ENCODE results near the gene APOC4.

The APOC4 gene

DNA sequence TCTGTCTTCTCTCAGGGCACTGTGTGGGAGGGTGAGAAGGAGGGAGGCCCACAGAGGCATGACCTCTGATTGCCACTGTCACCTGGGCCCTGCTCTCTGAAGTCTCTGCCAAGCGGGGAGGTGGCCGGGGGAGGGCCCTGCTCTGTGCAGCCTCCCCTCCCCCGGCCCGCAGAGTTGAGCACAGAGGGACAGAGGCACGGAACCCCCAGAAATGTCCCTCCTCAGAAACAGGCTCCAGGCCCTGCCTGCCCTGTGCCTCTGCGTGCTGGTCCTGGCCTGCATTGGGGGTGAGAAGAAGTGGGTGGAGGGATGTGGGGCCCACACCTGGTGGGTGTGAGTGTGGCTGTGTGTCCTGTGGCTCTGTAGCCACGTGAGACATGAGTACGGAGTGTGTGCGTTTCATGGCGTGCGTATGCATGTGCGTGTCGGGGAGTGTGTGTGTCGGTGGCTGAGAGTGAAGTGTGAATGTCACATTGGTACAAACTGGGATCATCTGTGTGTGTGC, at the start of gene APOC4:
APOC4 (plus strand) TSS at position 171 of the 505 bp plus-strand sequence; CDS start at position 212, 41 bp downstream.
- TF ChIP-seq GATA2 (IDR thresholded peaks at IDR 0.05; ENCODE audit: low read depth, low read length) (no peak), GATA3 (IDR thresholded peaks at IDR 0.05; ENCODE audit: low read depth, low read length) (no peak)

DNA sequence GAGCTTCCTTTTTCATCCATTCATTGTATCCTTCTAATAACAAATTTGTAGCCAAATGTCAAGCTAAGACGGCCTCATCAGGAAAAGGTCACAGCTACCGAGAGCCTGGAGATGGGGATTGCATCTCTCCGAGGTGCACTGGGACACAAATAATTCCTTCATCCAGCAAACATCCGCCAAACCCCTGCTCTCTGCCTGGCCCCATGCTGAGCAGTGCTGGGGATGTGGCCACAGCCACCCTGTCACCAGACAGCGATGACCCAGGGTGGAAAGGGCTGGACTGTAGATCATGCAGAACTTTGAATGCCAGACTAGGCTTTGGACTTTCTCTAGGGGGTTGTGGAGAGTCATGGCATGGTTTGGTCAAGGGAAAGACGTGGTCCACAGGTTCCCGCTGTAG, 49.1 kb upstream of the APOC4 start:
- TF ChIP-seq GATA2 (IDR thresholded peaks at IDR 0.05; ENCODE audit: low read depth, low read length): no peak

DNA sequence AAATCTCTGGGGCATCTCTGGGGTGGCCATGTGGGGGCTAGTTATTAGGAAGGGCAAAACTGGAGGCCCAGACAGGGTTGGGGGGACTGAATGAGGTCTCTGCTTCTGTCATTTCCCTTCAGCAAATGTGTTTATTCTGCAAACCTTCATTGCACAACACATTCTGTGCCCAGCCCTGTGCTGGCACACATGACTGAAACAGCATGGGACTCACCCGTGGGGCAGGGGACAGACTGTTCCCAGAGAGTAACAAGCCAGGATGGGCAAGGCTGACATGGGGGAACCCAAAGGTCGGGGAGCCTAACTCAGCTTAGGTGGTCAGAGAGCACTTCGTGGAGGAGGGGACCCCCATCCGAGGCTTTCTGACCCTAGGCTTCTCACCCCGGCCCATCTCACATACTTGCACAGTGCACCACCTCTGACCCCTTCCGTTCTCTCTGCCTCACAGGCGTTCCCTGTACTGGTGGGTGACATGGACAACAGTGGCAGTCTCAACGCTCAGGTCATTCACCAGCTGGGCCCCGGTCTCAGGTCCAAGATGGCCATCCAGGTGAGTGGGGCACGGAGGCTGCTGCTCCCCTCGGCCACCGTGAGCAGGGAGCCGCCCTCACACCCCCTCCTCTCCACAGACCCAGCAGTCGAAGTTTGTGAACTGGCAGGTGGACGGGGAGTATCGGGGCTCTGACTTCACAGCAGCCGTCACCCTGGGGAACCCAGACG, 48.5 kb upstream of the APOC4 start:
- no peak for TF ChIP-seq GATA3 (IDR thresholded peaks at IDR 0.05; ENCODE audit: low read depth, low read length)
- no peak for TF ChIP-seq GATA2 (IDR thresholded peaks at IDR 0.05; ENCODE audit: low read depth, low read length)

- TF ChIP-seq GATA2 (IDR thresholded peaks at IDR 0.05; ENCODE audit: low read depth, low read length) (no peak), GATA3 (IDR thresholded peaks at IDR 0.05; ENCODE audit: low read depth, low read length) (no peak)
Measured at GRCh38 chr19:44894052-44894400, 48.0 kb upstream of the APOC4 start.

DNA sequence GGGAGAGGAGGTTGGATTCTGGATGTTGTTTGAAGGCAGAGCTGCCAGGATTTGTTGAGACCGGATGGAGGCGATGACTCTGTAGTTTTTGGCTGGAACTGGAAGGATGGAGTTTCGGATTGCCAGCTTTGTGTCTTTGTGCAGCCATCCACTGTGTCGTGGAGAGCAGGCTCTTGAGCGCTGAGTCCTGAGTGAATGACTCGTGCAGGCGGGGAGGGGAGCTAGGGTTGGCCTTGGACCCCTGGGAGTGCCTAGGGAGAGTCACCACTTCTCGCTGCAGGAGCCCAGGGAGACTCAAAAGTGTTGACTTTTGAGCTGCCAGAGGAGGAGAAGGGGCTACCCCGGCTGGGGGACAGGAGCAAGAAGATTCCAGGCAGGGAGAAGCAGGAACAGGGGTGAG, 47.1 kb upstream of the APOC4 start:
- TF ChIP-seq GATA3 (IDR thresholded peaks at IDR 0.05; ENCODE audit: low read depth, low read length) (no peak), GATA2 (IDR thresholded peaks at IDR 0.05; ENCODE audit: low read depth, low read length) (no peak)

DNA sequence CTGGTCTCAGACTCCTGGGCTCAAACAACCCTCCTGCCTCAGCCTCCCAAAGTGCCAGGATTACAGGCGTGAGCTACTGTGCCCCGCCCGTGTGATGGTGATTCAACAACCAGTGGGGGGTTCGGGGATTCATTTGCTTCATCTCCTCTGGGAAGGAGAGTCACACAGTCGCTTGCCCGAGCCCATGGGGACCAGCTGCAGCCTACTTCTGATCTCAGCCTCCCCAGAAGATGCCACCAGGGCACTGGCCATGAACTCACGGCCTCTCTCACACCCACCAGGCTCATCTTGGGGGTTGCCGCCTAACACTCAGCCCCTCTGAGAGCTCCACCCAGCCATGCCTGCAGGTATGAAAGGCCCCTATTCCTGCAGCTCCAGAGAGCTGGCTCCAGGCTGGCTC, 44.2 kb upstream of the APOC4 start:
- TF ChIP-seq GATA3 (IDR thresholded peaks at IDR 0.05; ENCODE audit: low read depth, low read length) (no peak), GATA2 (IDR thresholded peaks at IDR 0.05; ENCODE audit: low read depth, low read length) (no peak)

- no peak for TF ChIP-seq GATA3 (IDR thresholded peaks at IDR 0.05; ENCODE audit: low read depth, low read length)
- TF ChIP-seq GATA2 (IDR thresholded peaks at IDR 0.05; ENCODE audit: low read depth, low read length): no peak
Measured at GRCh38 chr19:44900328-44901244, 41.5 kb upstream of the APOC4 start.

- TF ChIP-seq GATA2 (IDR thresholded peaks at IDR 0.05; ENCODE audit: low read depth, low read length): no peak
- TF ChIP-seq GATA3 (IDR thresholded peaks at IDR 0.05; ENCODE audit: low read depth, low read length): no peak
Measured at GRCh38 chr19:44903216-44903601, 38.8 kb upstream of the APOC4 start.

GRCh38 chr19:44903602-44904425, 38.2 kb upstream of the APOC4 start:
- TF ChIP-seq GATA2 (IDR thresholded peaks at IDR 0.05; ENCODE audit: low read depth, low read length) (no peak), GATA3 (IDR thresholded peaks at IDR 0.05; ENCODE audit: low read depth, low read length) (no peak)

- TF ChIP-seq GATA3 (IDR thresholded peaks at IDR 0.05; ENCODE audit: low read depth, low read length): no peak
Measured at GRCh38 chr19:44904426-44904994, 37.5 kb upstream of the APOC4 start.

DNA sequence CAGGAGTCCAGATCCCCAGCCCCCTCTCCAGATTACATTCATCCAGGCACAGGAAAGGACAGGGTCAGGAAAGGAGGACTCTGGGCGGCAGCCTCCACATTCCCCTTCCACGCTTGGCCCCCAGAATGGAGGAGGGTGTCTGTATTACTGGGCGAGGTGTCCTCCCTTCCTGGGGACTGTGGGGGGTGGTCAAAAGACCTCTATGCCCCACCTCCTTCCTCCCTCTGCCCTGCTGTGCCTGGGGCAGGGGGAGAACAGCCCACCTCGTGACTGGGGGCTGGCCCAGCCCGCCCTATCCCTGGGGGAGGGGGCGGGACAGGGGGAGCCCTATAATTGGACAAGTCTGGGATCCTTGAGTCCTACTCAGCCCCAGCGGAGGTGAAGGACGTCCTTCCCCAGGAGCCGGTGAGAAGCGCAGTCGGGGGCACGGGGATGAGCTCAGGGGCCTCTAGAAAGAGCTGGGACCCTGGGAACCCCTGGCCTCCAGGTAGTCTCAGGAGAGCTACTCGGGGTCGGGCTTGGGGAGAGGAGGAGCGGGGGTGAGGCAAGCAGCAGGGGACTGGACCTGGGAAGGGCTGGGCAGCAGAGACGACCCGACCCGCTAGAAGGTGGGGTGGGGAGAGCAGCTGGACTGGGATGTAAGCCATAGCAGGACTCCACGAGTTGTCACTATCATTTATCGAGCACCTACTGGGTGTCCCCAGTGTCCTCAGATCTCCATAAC, 36.4 kb upstream of the APOC4 start, which contains the start of gene APOE:
APOE (plus strand) TSS at position 360 of the 724 bp plus-strand sequence. CDS start 829 bp downstream, outside the sequence.
- TF ChIP-seq GATA3 (IDR thresholded peaks at IDR 0.05; ENCODE audit: low read depth, low read length) (no peak), GATA2 (IDR thresholded peaks at IDR 0.05; ENCODE audit: low read depth, low read length) (no peak)

DNA sequence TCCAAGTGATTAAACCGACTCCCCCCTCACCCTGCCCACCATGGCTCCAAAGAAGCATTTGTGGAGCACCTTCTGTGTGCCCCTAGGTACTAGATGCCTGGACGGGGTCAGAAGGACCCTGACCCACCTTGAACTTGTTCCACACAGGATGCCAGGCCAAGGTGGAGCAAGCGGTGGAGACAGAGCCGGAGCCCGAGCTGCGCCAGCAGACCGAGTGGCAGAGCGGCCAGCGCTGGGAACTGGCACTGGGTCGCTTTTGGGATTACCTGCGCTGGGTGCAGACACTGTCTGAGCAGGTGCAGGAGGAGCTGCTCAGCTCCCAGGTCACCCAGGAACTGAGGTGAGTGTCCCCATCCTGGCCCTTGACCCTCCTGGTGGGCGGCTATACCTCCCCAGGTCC, 34.4 kb upstream of the APOC4 start:
- TF ChIP-seq GATA2 (IDR thresholded peaks at IDR 0.05; ENCODE audit: low read depth, low read length) (no peak), GATA3 (IDR thresholded peaks at IDR 0.05; ENCODE audit: low read depth, low read length) (no peak)

Measured in SH-SY5Y (cell line).